Spleen (tissue), 11 donors: ENCODE measurements around the gene TDRD9. TPM values are rescaled to one million over a fixed set of nuclear protein-coding genes. Genes with fewer than 3 reads are reported as not detected.

Source experiments
- DNase-seq: peaks from one replicate; pipeline ENCODE4 v3.0.0-alpha.2; 2020
- H3K27ac ChIP-seq, 8 donors: fragments of 200-600 bp; sonication (generic) in 7 of 8; 1 replicate in 4 of 8; 2 replicates in 4 of 8; pipeline versions ENCODE4 v1.5.0 to v1.8.0; 2016 to 2021; ENCODE audit warnings: inconsistent platforms in 4 of 8, mild to moderate bottlenecking in 4 of 8, moderate library complexity in 1 of 8
- H3K27me3 ChIP-seq, 7 donors: fragments of 200-600 bp; sonication (generic) in 6 of 7; replicated peaks in 1 of 7; 1 replicate in 4 of 7; 2 replicates in 3 of 7; pipeline versions ENCODE4 v1.5.0 to v1.8.0; 2016 to 2021; ENCODE audit warnings: inconsistent platforms in 3 of 7, mild to moderate bottlenecking in 1 of 7
- H3K36me3 ChIP-seq, 6 donors: fragments of 200-600 bp; sonication (generic) in 5 of 6; 1 replicate in 4 of 6; 2 replicates in 2 of 6; pipeline versions ENCODE4 v1.5.0 to v1.8.0; 2016 to 2021; ENCODE audit warnings: inconsistent platforms in 2 of 6
- H3K4me1 ChIP-seq, 6 donors: fragments of 200-600 bp; sonication (generic) in 5 of 6; 1 replicate in 3 of 6; 2 replicates in 3 of 6; pipeline versions ENCODE4 v1.5.0 to v1.8.0; 2016 to 2021; ENCODE audit warnings: inconsistent platforms in 3 of 6
- H3K4me3 ChIP-seq, 8 donors: fragments of 200-600 bp; sonication (generic) in 7 of 8; 1 replicate in 4 of 8; 2 replicates in 4 of 8; pipeline versions ENCODE4 v1.5.0 to v1.8.0; 2016 to 2021; ENCODE audit warnings: inconsistent platforms in 4 of 8, mild to moderate bottlenecking in 4 of 8, moderate library complexity in 2 of 8
- H3K9me3 ChIP-seq, 8 donors: fragments of 200-600 bp; sonication (generic) in 7 of 8; 1 replicate in 4 of 8; 2 replicates in 4 of 8; pipeline versions ENCODE4 v1.5.0 to v1.8.0; 2016 to 2021; ENCODE audit warnings: inconsistent platforms in 4 of 8
- CTCF ChIP-seq, 11 experiments: fragments of 200-600 bp in 7 of 11; fragments of 450-650 bp in 4 of 11; sonication (generic) in 4 of 11; IDR thresholded peaks in 8 of 11; conservative IDR thresholded peaks in 3 of 11; 1 replicate in 7 of 11; 2 replicates in 4 of 11; pipeline versions ENCODE4 v1.4.0 to v1.8.0; 2016 to 2021; ENCODE audit warnings: antibody characterized with exemption in 11 of 11, inconsistent platforms in 4 of 11, mild to moderate bottlenecking in 1 of 11
- POLR2A ChIP-seq, 3 donors: fragments of 450-650 bp; IDR thresholded peaks; one replicate each; pipeline ENCODE4 v1.5.1; 2017; ENCODE audit warnings: antibody characterized with exemption in 3 of 3, mild to moderate bottlenecking in 1 of 3
- POLR2AphosphoS5 ChIP-seq, 3 donors: sonication (generic); formaldehyde crosslinking; IDR thresholded peaks; one replicate each; pipeline ENCODE4 v1.5.1; 2017; ENCODE audit warnings: antibody characterized with exemption in 3 of 3
- WGBS, 5 donors: extraction: QIAGEN DNeasy Blood & Tissue Kit in 3 of 5; methylation state at CpG; one replicate each; pipeline versions ENCODE4 v1.1.5 to v1.1.7; 2013 to 2018; 5-methylcytosine and 5-hydroxymethylcytosine counted together
- intact Hi-C: fragments of 100-400 bp; cut with DNase I; formaldehyde crosslinking; loops from one replicate; pipeline ENCODE4 v1.15.0; 2023; ENCODE audit warnings: low total_unique reads
- polyA plus RNA-seq, 3 donors: library from polyadenylated mRNA; stranded (reverse); fragments of 200-250 nt; gene quantifications; one replicate each; pipeline ENCODE4 v1.2.1, GENCODE V29; 2013
- total RNA-seq, 7 donors: library from RNA; depleted of rRNA in 3 of 7; stranded (reverse); fragments of >200 nt in 3 of 7; fragmentation: NEBNext Ultra II Directional in 4 of 7; extraction: Animal tissue kit (Norgen Biotek cat#: 25700) in 4 of 7; gene quantifications; one replicate each; pipeline versions ENCODE4 v1.1.0 to v1.2.1, GENCODE V29; 2016 to 2021
- donor health status: healthy with polysubstance abuse.
- donor health status: DM: no; HTN: no; CAD: no; lungs with moderate emphysema.
- donor health status: DM: no; HTN: no; CAD: no.
- donor health status: Bipolar disorder and iron deficiency.
- donor health status: healthy.
- donor health status: DM: no; HTN: no; CAD: no.
- donor health status: DM: yes; HTN: yes; CAD: no.

TDRD9 gene
- total and polyA plus RNA-seq, 10 donors: 0.70 to 18.7 (median 8.0) TPM

DNA sequence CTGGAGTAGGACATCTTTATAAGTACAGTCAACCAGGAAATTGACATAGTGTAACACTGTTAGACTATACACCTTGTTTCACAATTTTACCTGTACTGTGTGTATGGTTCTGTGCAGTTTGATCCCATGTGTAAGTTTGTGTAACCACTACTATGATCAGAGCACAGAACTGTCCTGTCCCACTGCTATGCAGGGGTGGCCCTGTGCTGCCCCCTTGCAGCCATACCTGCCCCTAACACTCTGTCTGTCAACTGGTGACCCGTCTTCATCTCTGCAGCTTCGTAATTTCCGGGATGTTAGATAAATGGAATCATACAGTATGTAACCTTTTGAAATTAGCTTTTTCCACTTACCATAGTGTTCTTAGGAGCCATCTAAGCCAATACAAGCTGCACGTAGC lies 72.7 kb downstream of the TDRD9 start:
- H3K4me1 ChIP-seq: no peaks in the 10 kb centered on the region
- peaks cover 0 to 13% (median 0%) of the 10 kb centered on the region in 7 donors for H3K27me3 ChIP-seq
- 72 to 87% (median 75%) methylated on average over 4 of the region's 4 CpGs for whole genome bisulfite sequencing, 5 donors
- H3K9me3 ChIP-seq: no peaks in the 10 kb centered on the region
- H3K4me3 ChIP-seq: no peak overlapping the region
- TF ChIP-seq CTCF (IDR thresholded peaks at IDR 0.05 in 8 of 11, conservative IDR thresholded peaks at IDR 0.05 in 3 of 11) (peak in 3 of 11 experiments; percentile 18 to 29 (median 19)), POLR2A (IDR thresholded peaks at IDR 0.05) (no peak)
- H3K36me3 ChIP-seq: peaks cover 0 to 11% (median 0%) of the 10 kb centered on the region in 6 donors
- intact Hi-C loops: no loop called here
- no peak for DNase-seq
- no peak overlapping the region for H3K27ac ChIP-seq

- H3K9me3 ChIP-seq: no peaks in the 10 kb centered on the region
- WGBS, 5 donors: 90 to 99% (median 95%) methylated on average over 6 of the region's 6 CpGs
- no peaks in the 10 kb centered on the region for H3K4me1 ChIP-seq
- no peak overlapping the region for H3K4me3 ChIP-seq
- H3K27ac ChIP-seq: no peak overlapping the region
- no peak for DNase-seq
- H3K36me3 ChIP-seq: peaks cover 0 to 25% (median 0%) of the 10 kb centered on the region in 6 donors
- H3K27me3 ChIP-seq: no peaks in the 10 kb centered on the region
- TF ChIP-seq CTCF (IDR thresholded peaks at IDR 0.05 in 8 of 11, conservative IDR thresholded peaks at IDR 0.05 in 3 of 11) (no peak), POLR2AphosphoS5 (IDR thresholded peaks at IDR 0.05) (no peak)
- intact Hi-C loops: no loop called here
Observed at GRCh38 chr14:104003616-104004015, 75.4 kb downstream of the TDRD9 start.

GRCh38 chr14:104004849-104005248 lies 76.6 kb downstream of the TDRD9 start:
- no peaks in the 10 kb centered on the region for H3K4me1 ChIP-seq
- H3K27me3 ChIP-seq: no peaks in the 10 kb centered on the region
- DNase-seq: no peak
- H3K27ac ChIP-seq: no peak overlapping the region
- no peak overlapping the region for H3K4me3 ChIP-seq
- H3K36me3 ChIP-seq: peaks cover 0 to 28% (median 0%) of the 10 kb centered on the region in 6 donors
- intact Hi-C loops: no loop called here
- 89 to 98% (median 93%) methylated on average over 1 of the region's 1 CpG for WGBS, 5 donors
- no peaks in the 10 kb centered on the region for H3K9me3 ChIP-seq
- TF ChIP-seq POLR2AphosphoS5 (IDR thresholded peaks at IDR 0.05) (no peak), CTCF (IDR thresholded peaks at IDR 0.05 in 8 of 11, conservative IDR thresholded peaks at IDR 0.05 in 3 of 11) (no peak), POLR2A (IDR thresholded peaks at IDR 0.05) (no peak)

DNA sequence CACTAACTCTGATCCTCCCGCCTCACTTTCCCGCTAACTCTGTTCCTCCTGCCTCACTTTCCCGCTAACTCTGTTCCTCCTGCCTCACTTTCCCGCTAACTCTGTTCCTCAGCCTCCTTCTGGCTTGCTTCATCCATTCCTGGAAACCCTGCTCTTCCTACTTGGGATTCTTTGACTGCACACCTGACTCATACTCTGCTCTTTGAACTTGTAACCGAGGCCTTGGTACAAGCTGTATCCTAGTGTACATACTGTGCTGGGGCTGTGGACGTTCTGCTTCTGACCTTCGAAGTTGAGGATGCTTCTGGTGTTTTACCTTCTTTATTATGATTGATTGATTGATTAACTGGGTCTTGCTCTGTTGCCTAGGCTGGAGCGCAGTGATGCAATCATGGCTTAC lies 77.2 kb downstream of the TDRD9 start:
- no peaks in the 10 kb centered on the region for H3K27me3 ChIP-seq
- H3K4me3 ChIP-seq: no peak overlapping the region
- TF ChIP-seq CTCF (IDR thresholded peaks at IDR 0.05 in 8 of 11, conservative IDR thresholded peaks at IDR 0.05 in 3 of 11) (no peak), POLR2AphosphoS5 (IDR thresholded peaks at IDR 0.05) (no peak), POLR2A (IDR thresholded peaks at IDR 0.05) (no peak)
- H3K27ac ChIP-seq: no peak overlapping the region
- H3K4me1 ChIP-seq: no peaks in the 10 kb centered on the region
- H3K9me3 ChIP-seq: no peaks in the 10 kb centered on the region
- no peak for DNase-seq
- peaks cover 0 to 28% (median 0%) of the 10 kb centered on the region in 6 donors for H3K36me3 ChIP-seq
- intact Hi-C loops: no loop called here
- 75 to 93% (median 86%) methylated on average over 8 of the region's 8 CpGs for WGBS, 5 donors
